Astrocyte (in vitro differentiated cells and primary cell): ENCODE data around the gene ATG13.

Experiments used
- CTCF ChIP-seq: IDR thresholded peaks from 2 replicates; pipeline ENCODE4 v1.5.1; 2011; ENCODE audit warnings: low read depth, mild to moderate bottlenecking, inconsistent platforms, low read length, moderate library complexity; ENCODE audit not compliant: insufficient read depth
- EZH2 ChIP-seq: IDR thresholded peaks from 2 replicates; pipeline ENCODE4 v1.6.1; 2012; ENCODE audit warnings: mild to moderate bottlenecking, low read length, inconsistent platforms; ENCODE audit not compliant: insufficient read depth

DNA sequence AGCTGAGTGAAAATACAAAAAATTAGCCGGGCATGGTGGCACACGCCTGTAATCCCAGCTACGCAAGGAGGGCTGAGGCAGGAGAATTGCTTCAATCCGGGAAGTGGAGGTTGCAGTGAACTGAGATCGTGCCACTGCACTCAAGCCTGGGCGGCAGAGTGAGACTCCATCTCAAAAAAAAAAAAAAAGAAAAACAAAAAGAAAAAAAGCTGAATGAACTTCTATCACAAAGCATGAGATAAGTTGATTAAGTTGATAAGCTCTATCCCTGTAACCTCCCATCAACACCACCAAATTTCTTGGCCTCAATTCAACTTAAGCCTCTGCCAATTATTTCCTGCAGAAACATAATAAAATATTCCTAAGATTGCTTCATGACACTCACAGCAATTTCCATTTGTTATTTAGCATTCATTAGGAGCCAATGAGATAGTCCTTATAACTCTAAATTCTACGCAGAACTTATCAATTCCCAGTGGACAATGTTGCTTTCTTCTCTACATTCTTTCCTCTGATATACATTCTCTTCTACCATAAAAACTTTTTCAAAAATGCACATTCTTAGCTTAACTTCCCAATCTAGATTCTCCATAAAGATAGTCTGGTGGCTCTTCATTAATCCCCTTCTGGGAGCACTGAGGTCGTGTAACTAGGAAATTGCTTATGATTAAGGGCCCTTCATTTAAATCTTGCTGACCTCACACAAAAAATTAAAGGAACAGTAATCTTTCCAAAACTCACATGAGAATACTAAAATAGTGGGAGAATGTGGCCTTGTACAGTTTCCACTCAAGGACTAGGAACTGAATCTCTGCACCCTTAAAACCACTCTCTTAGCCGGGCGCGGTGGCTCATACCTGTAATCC is 26.4 kb upstream of the ATG13 start:
- TF ChIP-seq CTCF (no peak), EZH2 (no peak)
